ENCODE results near the gene SLC44A1. TPM values are rescaled to one million over a fixed set of nuclear protein-coding genes. Genes with fewer than 3 reads are reported as not detected.

The SLC44A1 gene
- polyA plus RNA-seq, 3 donors = 6.9 to 52.1 (median 46.5) TPM

- H3K27me3 ChIP-seq (ENCODE audit: control insufficient read depth in 2 of 2, insufficient read depth in 2 of 2, low read length in 2 of 2) = no peaks in the 10 kb centered on the region
- Mint-ChIP-seq H3K9me3 (peaks cover 0 to 2% (median 0%) of the 10 kb centered on the region in 7 donors), H3K4me3 (no peak overlapping the region), H3K27ac (no peak overlapping the region), H3K27me3 (ENCODE audit: low read depth in 3 of 3) (peaks cover 0 to 6% (median 2%) of the 10 kb centered on the region in 3 donors), H3K36me3 (peaks cover 3 to 4% of the 10 kb centered on the region in 2 donors), H3K4me1 (peaks cover 58% of the 10 kb centered on the region)
- no peak for DNase-seq
- no peaks in the 10 kb centered on the region for H3K36me3 ChIP-seq (replicated peaks in 1 of 2; ENCODE audit: control insufficient read depth in 1 of 2, insufficient read depth in 2 of 2, low read length in 2 of 2)
- no peak overlapping the region for H2AFZ ChIP-seq (ENCODE audit: insufficient read depth, low read depth, low read length, poor library complexity, severe bottlenecking)
- WGBS (ENCODE audit: insufficient coverage) = 100% methylated on average over 2 of the region's 5 CpGs
- peaks cover 14% of the 10 kb centered on the region for H4K20me1 ChIP-seq (ENCODE audit: insufficient read depth, low read length)
- H3K4me2 ChIP-seq (replicated peaks; ENCODE audit: extremely low read depth, low read length, poor library complexity, severe bottlenecking) = peak overlapping the region; percentile 95
- H3K9me3 ChIP-seq (replicated peaks in 1 of 2; ENCODE audit: control insufficient read depth in 1 of 2, insufficient read depth in 1 of 2, low read length in 2 of 2) = no peaks in the 10 kb centered on the region
- intact Hi-C loops (cut with micrococcal nuclease) = loop anchor here in 1 of 2 donors (5.0 to 10.0 kb wide), 3 partner anchors 46 to 322 kb away; partner anchors contain the start of gene ABCA1
- no peak overlapping the region for H3K27ac ChIP-seq (ENCODE audit: low read depth in 1 of 2, low read length in 2 of 2)
- H3K79me2 ChIP-seq (ENCODE audit: insufficient read depth, low read length) = peaks cover 71% of the 10 kb centered on the region
- H3K9ac ChIP-seq (ENCODE audit: insufficient read depth, low read length, poor library complexity, severe bottlenecking) = no peak overlapping the region
- no peak for TF ChIP-seq CTCF (IDR thresholded peaks at IDR 0.05)
- peaks cover 15 to 25% of the 10 kb centered on the region in 2 donors for H3K4me1 ChIP-seq (ENCODE audit: control insufficient read depth in 1 of 2, insufficient read depth in 2 of 2, low read length in 2 of 2)
- no peak overlapping the region for H3K4me3 ChIP-seq (replicated peaks in 1 of 3; ENCODE audit: low read depth in 2 of 3, low read length in 3 of 3)
These were observed 2.3 kb downstream of the SLC44A1 start for GRCh38 chr9:105246656-105247173.

DNA sequence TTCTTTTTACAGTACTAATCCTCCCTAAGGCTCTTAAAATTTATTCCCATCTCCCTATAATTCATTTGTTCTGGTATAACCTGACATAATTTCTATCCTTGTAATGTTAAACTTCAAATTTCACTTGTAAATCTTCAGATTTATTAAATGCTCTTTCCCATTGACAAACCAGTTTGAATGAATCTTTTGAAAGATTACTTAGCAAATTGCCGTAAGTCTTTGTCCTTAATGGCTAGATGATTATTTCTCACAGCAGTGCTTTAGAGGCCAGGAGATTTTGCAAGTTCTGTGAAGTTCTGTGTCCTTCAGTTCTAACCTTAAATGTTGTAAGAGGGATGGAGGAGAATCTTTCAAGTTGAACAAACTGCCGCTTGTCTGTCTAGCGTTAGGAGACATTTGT is 4.2 kb downstream of the SLC44A1 start:
- H4K20me1 ChIP-seq (ENCODE audit: insufficient read depth, low read length) = peaks cover 14% of the 10 kb centered on the region
- H3K4me1 ChIP-seq (ENCODE audit: control insufficient read depth in 1 of 2, insufficient read depth in 2 of 2, low read length in 2 of 2) = peaks cover 10 to 17% of the 10 kb centered on the region in 2 donors
- H2AFZ ChIP-seq (ENCODE audit: insufficient read depth, low read depth, low read length, poor library complexity, severe bottlenecking) = no peak overlapping the region
- H3K27me3 ChIP-seq (ENCODE audit: control insufficient read depth in 2 of 2, insufficient read depth in 2 of 2, low read length in 2 of 2) = no peaks in the 10 kb centered on the region
- no peak overlapping the region for H3K4me3 ChIP-seq (replicated peaks in 1 of 3; ENCODE audit: low read depth in 2 of 3, low read length in 3 of 3)
- no peak overlapping the region for H3K27ac ChIP-seq (ENCODE audit: low read depth in 1 of 2, low read length in 2 of 2)
- H3K36me3 ChIP-seq (replicated peaks in 1 of 2; ENCODE audit: control insufficient read depth in 1 of 2, insufficient read depth in 2 of 2, low read length in 2 of 2) = no peaks in the 10 kb centered on the region
- H3K9ac ChIP-seq (ENCODE audit: insufficient read depth, low read length, poor library complexity, severe bottlenecking) = no peak overlapping the region
- H3K4me1 Mint-ChIP-seq = peaks cover 48% of the 10 kb centered on the region
- no peak overlapping the region for H3K4me2 ChIP-seq (replicated peaks; ENCODE audit: extremely low read depth, low read length, poor library complexity, severe bottlenecking)
- intact Hi-C loops (cut with micrococcal nuclease) = loop anchor here in 1 of 2 donors (5.0 to 10.0 kb wide), 3 partner anchors 44 to 324 kb away; partner anchors contain the start of gene ABCA1
- peaks cover 3 to 5% of the 10 kb centered on the region in 2 donors for H3K36me3 Mint-ChIP-seq
- TF ChIP-seq CTCF (IDR thresholded peaks at IDR 0.05) = no peak
- no CpG with 5 or more reads among the region's 3 CpGs for WGBS (ENCODE audit: insufficient coverage)
- H3K9me3 ChIP-seq (replicated peaks in 1 of 2; ENCODE audit: control insufficient read depth in 1 of 2, insufficient read depth in 1 of 2, low read length in 2 of 2) = no peaks in the 10 kb centered on the region
- H3K4me3 Mint-ChIP-seq = no peak overlapping the region
- H3K27me3 Mint-ChIP-seq (ENCODE audit: low read depth in 3 of 3) = peaks cover 0 to 6% (median 2%) of the 10 kb centered on the region in 3 donors
- H3K27ac Mint-ChIP-seq = no peak overlapping the region
- peaks cover 0 to 2% (median 0%) of the 10 kb centered on the region in 7 donors for H3K9me3 Mint-ChIP-seq
- DNase-seq = no peak
- H3K79me2 ChIP-seq (ENCODE audit: insufficient read depth, low read length) = peaks cover 90% of the 10 kb centered on the region
